ENCODE results near the gene OPN1LW.
A peak's percentile ranks its signal among the peaks of the same experiment; 100 is the strongest.
"Not testable (repeated sequence)": the region's sequence is repeated elsewhere in the genome, so short reads cannot be mapped to it uniquely, and the experiment has no call there.

Gene OPN1LW

GRCh38 chrX:154135458-154136229 lies 8.4 kb upstream of the OPN1LW start:
- DNase-seq = no peak

- peak; percentile 67 to 88 for DNase-seq
Measured at GRCh38 chrX:154136627-154137161, 7.3 kb upstream of the OPN1LW start.

GRCh38 chrX:154138857-154139256 lies 5.2 kb upstream of the OPN1LW start:
- no peak for DNase-seq

- DNase-seq = no peak
Measured at GRCh38 chrX:154140206-154140605, 3.8 kb upstream of the OPN1LW start.

- no peak for DNase-seq
Measured at GRCh38 chrX:154140742-154141141, 3.3 kb upstream of the OPN1LW start.

GRCh38 chrX:154142386-154142785 lies 1.7 kb upstream of the OPN1LW start:
- no peak for DNase-seq

- DNase-seq = no peak
Measured at GRCh38 chrX:154142950-154143745, 895 bp upstream of the OPN1LW start.

GRCh38 chrX:154151030-154151429 lies 7.0 kb downstream of the OPN1LW start:
- not testable (repeated sequence) for DNase-seq

GRCh38 chrX:154156221-154156620 lies 12.2 kb downstream of the OPN1LW start:
- DNase-seq = not testable (repeated sequence)

- not testable (repeated sequence) for DNase-seq
Measured at GRCh38 chrX:154157207-154157606, 13.2 kb downstream of the OPN1LW start.

- DNase-seq = not testable (repeated sequence)
Measured at GRCh38 chrX:154159345-154159744, 15.3 kb downstream of the OPN1LW start.

GRCh38 chrX:154164902-154165301 lies 20.9 kb downstream of the OPN1LW start:
- DNase-seq = not testable (repeated sequence)

- not testable (repeated sequence) for DNase-seq
Measured at GRCh38 chrX:154168384-154168783, 24.3 kb downstream of the OPN1LW start.

GRCh38 chrX:154172535-154172943 lies 28.5 kb downstream of the OPN1LW start:
- not testable (repeated sequence) for DNase-seq

GRCh38 chrX:154174356-154174755 lies 30.3 kb downstream of the OPN1LW start:
- DNase-seq = not testable (repeated sequence)

GRCh38 chrX:154182296-154182695 lies 38.3 kb downstream of the OPN1LW start, which contains the start of gene OPN1MW:
TSS of gene OPN1MW (plus strand) at chrX:154182596. CDS start at chrX:154182678, 82 bp downstream.
- DNase-seq = not testable (repeated sequence)

- not testable (repeated sequence) for DNase-seq
Measured at GRCh38 chrX:154183794-154184193, 39.8 kb downstream of the OPN1LW start.

GRCh38 chrX:154192846-154193245 lies 48.8 kb downstream of the OPN1LW start:
- DNase-seq = not testable (repeated sequence)

GRCh38 chrX:154194316-154194715 lies 50.3 kb downstream of the OPN1LW start:
- DNase-seq = not testable (repeated sequence)

- not testable (repeated sequence) for DNase-seq
Measured at GRCh38 chrX:154196466-154196865, 52.4 kb downstream of the OPN1LW start.

All from NCI-H524 (cell line).